Measurements from ENCODE around the gene F7.
"Not testable (repeated sequence)": the region's sequence is repeated elsewhere in the genome, so short reads cannot be mapped to it uniquely, and the experiment has no call there.

DNA sequence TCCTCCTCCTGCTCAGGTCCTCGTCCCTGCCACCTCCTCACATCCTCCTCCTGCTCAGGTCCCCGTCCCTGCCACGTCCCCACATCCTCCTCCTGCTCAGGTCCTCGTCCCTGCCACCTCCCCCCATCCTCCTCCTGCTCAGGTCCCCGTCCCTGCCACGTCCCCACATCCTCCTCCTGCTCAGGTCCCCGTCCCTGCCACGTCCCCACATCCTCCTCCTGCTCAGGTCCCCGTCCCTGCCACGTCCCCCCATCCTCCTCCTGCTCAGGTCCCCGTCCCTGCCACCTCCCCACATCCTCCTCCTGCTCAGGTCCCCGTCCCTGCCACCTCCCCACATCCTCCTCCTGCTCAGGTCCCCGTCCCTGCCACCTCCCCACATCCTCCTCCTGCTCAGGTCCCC lies 56.4 kb downstream of the F7 start:
- TF ChIP-seq CTCF (conservative IDR thresholded peaks at IDR 0.05; ENCODE audit: low read depth, low read length); EZH2 (IDR thresholded peaks at IDR 0.05; ENCODE audit: low read length, unreplicated experiment): not testable (repeated sequence)

All from PC-3 (cell line).